GM04503 (cell line): ENCODE results near the gene NEK6.
A peak's percentile ranks its signal among the peaks of the same experiment; 100 is the strongest.
"Not testable (repeated sequence)": the region's sequence is repeated elsewhere in the genome, so short reads cannot be mapped to it uniquely, and the experiment has no call there.

Experiments
- DNase-seq: peaks from one replicate; pipeline ENCODE4 v3.0.0-alpha.2; 2012; ENCODE audit warnings: low read depth

NEK6 gene

GRCh38 chr9:124228516-124228915 is 29.2 kb upstream of the NEK6 start:
- no peak for DNase-seq

- no peak for DNase-seq
Measured at GRCh38 chr9:124231095-124231737, 26.5 kb upstream of the NEK6 start.

- DNase-seq: no peak
Measured at GRCh38 chr9:124238546-124239140, 19.1 kb upstream of the NEK6 start.

- DNase-seq: no peak
Measured at GRCh38 chr9:124239249-124240073, 18.3 kb upstream of the NEK6 start.

GRCh38 chr9:124242331-124243194 is 15.2 kb upstream of the NEK6 start:
- DNase-seq: no peak

- DNase-seq: not testable (repeated sequence)
Measured at GRCh38 chr9:124247393-124247792, 10.4 kb upstream of the NEK6 start.

- no peak for DNase-seq
Measured at GRCh38 chr9:124248066-124248465, 9.7 kb upstream of the NEK6 start.

- DNase-seq: no peak
Measured at GRCh38 chr9:124248960-124249359, 8.8 kb upstream of the NEK6 start.

GRCh38 chr9:124251204-124251603 is 6.5 kb upstream of the NEK6 start:
- no peak for DNase-seq

- no peak for DNase-seq
Measured at GRCh38 chr9:124251605-124252378, 6.0 kb upstream of the NEK6 start.

- not testable (repeated sequence) for DNase-seq
Measured at GRCh38 chr9:124252878-124253277, 4.9 kb upstream of the NEK6 start.

- no peak for DNase-seq
Measured at GRCh38 chr9:124254261-124254682, 3.5 kb upstream of the NEK6 start.

- DNase-seq: no peak
Measured at GRCh38 chr9:124255222-124255621, 2.5 kb upstream of the NEK6 start.

GRCh38 chr9:124256517-124257069 is 1.2 kb upstream of the NEK6 start:
- DNase-seq: peak; percentile 89

GRCh38 chr9:124257070-124257843 is 492 bp upstream of the NEK6 start:
- DNase-seq: no peak

- no peak for DNase-seq
Measured at GRCh38 chr9:124258607-124259157, 933 bp downstream of the NEK6 start.

GRCh38 chr9:124259158-124259808 is 1.5 kb downstream of the NEK6 start:
- peak; percentile 66 for DNase-seq

GRCh38 chr9:124260769-124261603 is 3.2 kb downstream of the NEK6 start:
- DNase-seq: no peak
